ENCODE data around the gene EXOG.

EXOG gene

GRCh38 chr3:38473229-38473628, 22.9 kb upstream of the EXOG start:
- DNase-seq (ENCODE audit: low read depth) = no peak

- DNase-seq (ENCODE audit: low read depth) = no peak
These were observed 21.1 kb upstream of the EXOG start for GRCh38 chr3:38474928-38475605.

GRCh38 chr3:38475716-38476115, 20.4 kb upstream of the EXOG start:
- DNase-seq (ENCODE audit: low read depth) = no peak

GRCh38 chr3:38476157-38476756, 19.9 kb upstream of the EXOG start:
- DNase-seq (ENCODE audit: low read depth) = no peak

- no peak for DNase-seq (ENCODE audit: low read depth)
These were observed 18.9 kb upstream of the EXOG start for GRCh38 chr3:38477057-38477820.

- DNase-seq (ENCODE audit: low read depth) = no peak
These were observed 18.2 kb upstream of the EXOG start for GRCh38 chr3:38477839-38478450.

GRCh38 chr3:38478901-38479300, 17.2 kb upstream of the EXOG start:
- DNase-seq (ENCODE audit: low read depth) = no peak

GRCh38 chr3:38479431-38480092, 16.6 kb upstream of the EXOG start:
- DNase-seq (ENCODE audit: low read depth) = peak; percentile 51

- DNase-seq (ENCODE audit: low read depth) = no peak
These were observed 16.1 kb upstream of the EXOG start for GRCh38 chr3:38480093-38480445.

GRCh38 chr3:38480930-38481329, 15.2 kb upstream of the EXOG start:
- DNase-seq (ENCODE audit: low read depth) = no peak

- no peak for DNase-seq (ENCODE audit: low read depth)
These were observed 13.2 kb upstream of the EXOG start for GRCh38 chr3:38482951-38483350.

GRCh38 chr3:38487323-38487722, 8.8 kb upstream of the EXOG start:
- no peak for DNase-seq (ENCODE audit: low read depth)

GRCh38 chr3:38488949-38489348, 7.2 kb upstream of the EXOG start:
- no peak for DNase-seq (ENCODE audit: low read depth)

GRCh38 chr3:38489766-38490165, 6.4 kb upstream of the EXOG start:
- no peak for DNase-seq (ENCODE audit: low read depth)

GRCh38 chr3:38490281-38491030, 5.7 kb upstream of the EXOG start:
- no peak for DNase-seq (ENCODE audit: low read depth)

GRCh38 chr3:38491215-38491614, 4.9 kb upstream of the EXOG start:
- no peak for DNase-seq (ENCODE audit: low read depth)

- peak; percentile 28 for DNase-seq (ENCODE audit: low read depth)
These were observed 3.1 kb upstream of the EXOG start for GRCh38 chr3:38493031-38493430.

GRCh38 chr3:38497031-38497430, 891 bp downstream of the EXOG start:
- peak; percentile 39 for DNase-seq (ENCODE audit: low read depth)

GRCh38 chr3:38500688-38501417, 4.7 kb downstream of the EXOG start:
- no peak for DNase-seq (ENCODE audit: low read depth)

- no peak for DNase-seq (ENCODE audit: low read depth)
These were observed 11.0 kb downstream of the EXOG start for GRCh38 chr3:38507120-38507519.

- no peak for DNase-seq (ENCODE audit: low read depth)
These were observed 13.6 kb downstream of the EXOG start for GRCh38 chr3:38509732-38510131.
